GM12878 (cell line): ENCODE measurements around the gene HSF2BP. TPM values are rescaled to one million over a fixed set of nuclear protein-coding genes. Genes with fewer than 3 reads are reported as not detected.

Experiments
- ATAC-seq: fragments of 200-7000 bp; cut with Tn5 transposase; 3 replicates; pipeline ENCODE4 v1.9.1; 2020; ENCODE audit warnings: mild to moderate bottlenecking, moderate library complexity
- BruUV-seq: library from RNA; stranded (reverse); fragments of 400-500 nt; replicated peaks from 2 replicates; lab custom pipeline; 2021; lab: Mats Ljungman, UMichigan
- CTCF ChIA-PET: fragments of 300-600 bp; sonication (Branson Sonifier 250); formaldehyde crosslinking; extraction: SDS; loops from one replicate; lab custom pipeline; 2021; ENCODE audit warnings: inconsistent platforms; lab: Yijun Ruan, JAX
- POLR2A ChIA-PET: fragments of 350-600 bp; formaldehyde crosslinking; extraction: SDS; loops from one replicate; lab custom pipeline; 2021; ENCODE audit warnings: inconsistent platforms; lab: Charles Lee
- RAD21 ChIA-PET: fragments of 300-600 bp; sonication (Branson Sonifier 250); formaldehyde crosslinking; loops from one replicate; lab custom pipeline; 2023; ENCODE audit warnings: antibody characterized with exemption; ENCODE audit not compliant: unreplicated experiment; lab: Charles Lee
- SMC1A ChIA-PET: fragments of 300-600 bp; sonication (Branson Sonifier 250); formaldehyde crosslinking; loops from one replicate; lab custom pipeline; 2023; ENCODE audit not compliant: unreplicated experiment, uncharacterized antibody; lab: Charles Lee
- DNase-seq: peaks from one replicate; pipeline ENCODE4 v3.0.0-alpha.2; 2011; ENCODE audit warnings: low read depth, low spot score
- FAIRE-seq: peaks from 3 replicates; lab custom pipeline; 2011; peaks lifted over from hg19 to GRCh38; lab: Jason Lieb, UNC
- H2AFZ ChIP-seq: 2 replicates; pipeline ENCODE4 v1.6.0; 2011; ENCODE audit warnings: low read depth, low read length, control low read depth; ENCODE audit not compliant: control insufficient read depth
- H3K27ac ChIP-seq: 2 replicates; pipeline ENCODE4 v1.5.1; 2011; ENCODE audit warnings: control low read depth; ENCODE audit not compliant: control insufficient read depth, insufficient read depth
- H3K27me3 ChIP-seq, 2 experiments: replicated peaks in 1 of 2; 2 replicates each; pipeline versions ENCODE4 v1.6.0 to v1.6.1; 2011; ENCODE audit warnings: low read length in 1 of 2; ENCODE audit not compliant: control insufficient read depth in 2 of 2, insufficient read depth in 2 of 2
- H3K36me3 ChIP-seq, 2 experiments: 2 replicates each; pipeline ENCODE4 v1.5.1; 2011; ENCODE audit warnings: low read length in 1 of 2; ENCODE audit not compliant: control insufficient read depth in 2 of 2, insufficient read depth in 2 of 2
- H3K4me1 ChIP-seq: 2 replicates; pipeline ENCODE4 v1.6.1; 2011; ENCODE audit warnings: mild to moderate bottlenecking, low read length, moderate library complexity, mixed read lengths; ENCODE audit not compliant: control insufficient read depth, insufficient read depth
- H3K4me2 ChIP-seq: 2 replicates; pipeline ENCODE4 v1.6.0; 2011; ENCODE audit warnings: control low read depth; ENCODE audit not compliant: control insufficient read depth, insufficient read depth
- H3K4me3 ChIP-seq: fragments of 200-600 bp; sonication (generic); 2 replicates; pipeline ENCODE4 v1.5.1; 2016
- H3K79me2 ChIP-seq: 2 replicates; pipeline ENCODE4 v1.6.0; 2011; ENCODE audit warnings: low read length; ENCODE audit not compliant: control insufficient read depth, insufficient read depth
- H3K9ac ChIP-seq: 2 replicates; pipeline ENCODE4 v1.8.0; 2011; ENCODE audit warnings: low read length, control low read depth, mixed read lengths; ENCODE audit not compliant: control insufficient read depth, insufficient read depth
- H3K9me3 ChIP-seq: replicated peaks from 3 replicates; pipeline ENCODE4 v1.5.1; 2011; ENCODE audit warnings: mild to moderate bottlenecking, low read length; ENCODE audit not compliant: control insufficient read depth, insufficient read depth
- H4K20me1 ChIP-seq: 2 replicates; pipeline ENCODE4 v1.6.0; 2011; ENCODE audit not compliant: control insufficient read depth, insufficient read depth
- CTCF ChIP-seq, 3 experiments: IDR thresholded peaks in 2 of 3; conservative IDR thresholded peaks in 1 of 3; 2 replicates each; pipeline ENCODE4 v1.5.1; 2011; ENCODE audit warnings: low read depth in 3 of 3, low read length in 3 of 3, mild to moderate bottlenecking in 3 of 3, control low read depth in 2 of 3, moderate library complexity in 2 of 3, inconsistent platforms in 1 of 3, mixed read lengths in 1 of 3; ENCODE audit not compliant: control insufficient read depth in 2 of 3, insufficient read depth in 1 of 3; ENCODE audit errors: extremely low read depth in 1 of 3
- E2F4 ChIP-seq: IDR thresholded peaks from 2 replicates; pipeline ENCODE4 v1.6.1; 2012; ENCODE audit warnings: low read depth, low read length, improper control_type of control experiment
- E2F8 ChIP-seq: fragments of 450-650 bp; IDR thresholded peaks from 2 replicates; pipeline ENCODE4 v1.6.1; 2018; ENCODE audit warnings: mild to moderate bottlenecking, low read depth, moderate library complexity; ENCODE audit not compliant: partially characterized antibody
- E4F1 ChIP-seq: fragments of 450-650 bp; IDR thresholded peaks from 2 replicates; pipeline ENCODE4 v1.6.1; 2018; ENCODE audit warnings: borderline replicate concordance, mild to moderate bottlenecking; ENCODE audit not compliant: partially characterized antibody
- HDGF ChIP-seq: fragments of 450-650 bp; IDR thresholded peaks from 2 replicates; pipeline ENCODE4 v1.6.1; 2016; ENCODE audit warnings: antibody characterized with exemption
- IRF3 ChIP-seq: fragments of 450-650 bp; IDR thresholded peaks from 2 replicates; pipeline ENCODE4 v1.6.1; 2014; ENCODE audit warnings: mild to moderate bottlenecking
- IRF5 ChIP-seq: fragments of 450-650 bp; IDR thresholded peaks from 2 replicates; pipeline ENCODE4 v1.6.1; 2017; ENCODE audit warnings: borderline replicate concordance
- KAT2A ChIP-seq: conservative IDR thresholded peaks from 2 replicates; pipeline ENCODE4 v1.6.1; 2011; ENCODE audit warnings: low read depth, low read length; ENCODE audit not compliant: control insufficient read depth
- RELA ChIP-seq: fragments of 450-650 bp; IDR thresholded peaks from 2 replicates; pipeline ENCODE4 v1.8.0; 2014; ENCODE audit warnings: borderline replicate concordance; ENCODE audit not compliant: partially characterized antibody
- TBL1XR1 ChIP-seq: IDR thresholded peaks from 2 replicates; pipeline ENCODE4 v1.6.1; 2012; ENCODE audit warnings: low read depth, low read length, improper control_type of control experiment
- YBX1 ChIP-seq: fragments of 450-650 bp; IDR thresholded peaks from 2 replicates; pipeline ENCODE4 v1.6.1; 2016; ENCODE audit warnings: antibody characterized with exemption
- WGBS: methylation state at CpG from one replicate; pipeline ENCODE4 v1.1.6; 2016; ENCODE audit warnings: low lambda C conversion rate; ENCODE audit not compliant: insufficient replicate concordance, insufficient coverage; ENCODE audit errors: missing lambda C conversion rate; 5-methylcytosine and 5-hydroxymethylcytosine counted together
- in situ Hi-C: fragments of 300-500 bp; cut with MboI; formaldehyde crosslinking; loops from 9 replicates; pipeline ENCODE4 v1.14.3; 2018; ENCODE audit warnings: mixed read lengths
- intact Hi-C: fragments of 100-400 bp; cut with micrococcal nuclease; formaldehyde crosslinking; loops from one replicate; pipeline ENCODE4 v1.14.2; 2022; ENCODE audit not compliant: unreplicated experiment
- polyA plus RNA-seq, 11 experiments: library from polyadenylated mRNA; depleted of rRNA in 4 of 11; unstranded in 6 of 11; stranded (reverse) in 5 of 11; fragments of >200 nt; fragmentation: Nextera tagmentation in 4 of 11; fragmentation: Illumina TruSeq in 1 of 11; extraction: Ambion mirVana in 4 of 11; extraction: Trizol in 1 of 11; gene quantifications; 1 replicate in 1 of 11; 2 replicates in 10 of 11; pipeline versions ENCODE4 v1.2.1 to v1.2.3, GENCODE V29; 2011 to 2016; ENCODE audit warnings: inconsistent platforms in 2 of 11, missing spikeins in 2 of 11, low read depth in 1 of 11
- total RNA-seq, 4 experiments: library from RNA; depleted of rRNA in 3 of 4; stranded (reverse); fragments of >200 nt in 3 of 4; fragmentation: Illumina TruSeq in 1 of 4; extraction: Trizol in 1 of 4; gene quantifications; 2 replicates each; pipeline versions ENCODE4 v1.2.1 to v1.2.3, GENCODE V29; 2013 to 2021

Gene HSF2BP
- total and polyA plus RNA-seq, 10 of the 15 experiments (the other 5 are each of a cell fraction or from before 2014, with no cell fraction given), result 0.07 to 0.81 (median 0.35) TPM

- Histone ChIP-seq H3K4me3 (no peak overlapping the region), H3K9ac (no peak overlapping the region), H4K20me1 (no peaks in the 10 kb centered on the region), H3K4me2 (no peak overlapping the region), H3K27me3 (no peaks in the 10 kb centered on the region; a peak in 1 of 4 replicates), H3K36me3 (no peaks in the 10 kb centered on the region), H3K4me1 (no peaks in the 10 kb centered on the region), H2AFZ (no peak overlapping the region), H3K79me2 (no peaks in the 10 kb centered on the region), H3K27ac (no peak overlapping the region), H3K9me3 (no peaks in the 10 kb centered on the region)
- RAD21 ChIA-PET, result no interaction called here
- WGBS, result 11% methylated on average over 5 of the region's 5 CpGs
- CTCF ChIA-PET, result no interaction called here
- BruUV-seq, result no TSS peak
- DNase-seq (no peak), FAIRE-seq (no peak), ATAC-seq (no peak)
- in situ Hi-C loops (no loop called here), intact Hi-C loops (no loop called here)
- SMC1A ChIA-PET, result no interaction called here
- POLR2A ChIA-PET, result no interaction called here
- TF ChIP-seq E4F1 (no peak), TBL1XR1 (no peak), IRF5 (no peak), CTCF (IDR thresholded peaks at IDR 0.05 in 2 of 3, conservative IDR thresholded peaks at IDR 0.05 in 1 of 3; ENCODE audit: control insufficient read depth in 2 of 3, extremely low read depth in 1 of 3, insufficient read depth in 1 of 3, low read depth in 3 of 3, low read length in 3 of 3) (no peak), YBX1 (no peak), E2F8 (no peak), HDGF (no peak), IRF3 (no peak), RELA (no peak), E2F4 (no peak), KAT2A (no peak)
Observed at GRCh38 chr21:43599728-43600127, 59.6 kb downstream of the HSF2BP start.
